Stimulated activated CD8-positive, alpha-beta memory T cell treated with anti-CD3 and anti-CD28 coated beads, Interleukin-15, amount 100 ng/mL, for 24 hours (primary cell): Measurements from ENCODE around the gene CREBRF.
A peak's percentile ranks its signal among the peaks of the same experiment; 100 is the strongest.
"Not testable (repeated sequence)": the region's sequence is repeated elsewhere in the genome, so short reads cannot be mapped to it uniquely, and the experiment has no call there.

Experiments used
- DNase-seq: peaks from one replicate; pipeline ENCODE4 v3.0.0-alpha.2; 2020; ENCODE audit warnings: low read depth

Gene CREBRF

GRCh38 chr5:173039188-173039587 is 17.0 kb upstream of the CREBRF start:
- DNase-seq = no peak

DNA sequence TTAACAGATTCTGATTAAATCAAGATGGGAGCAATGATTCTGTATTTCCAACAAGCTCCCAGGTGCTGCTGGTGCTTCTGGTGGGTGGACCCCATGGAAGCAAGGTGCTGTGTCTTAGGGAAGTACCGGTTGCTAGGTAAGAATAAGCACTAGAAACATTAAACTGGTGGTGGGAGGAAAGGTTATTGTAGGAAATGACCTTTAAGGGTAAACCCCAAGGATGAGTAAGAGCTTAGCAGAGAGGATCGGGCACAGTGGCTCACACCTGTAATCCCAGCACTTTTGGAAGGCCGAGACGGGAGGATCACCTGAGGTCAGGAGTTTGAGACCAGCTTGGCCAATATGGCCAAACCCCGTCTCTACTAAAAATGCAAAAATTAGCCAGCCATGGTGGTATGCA is 16.2 kb upstream of the CREBRF start:
- no peak for DNase-seq

- no peak for DNase-seq
These were observed 14.0 kb upstream of the CREBRF start for GRCh38 chr5:173041881-173042762.

DNA sequence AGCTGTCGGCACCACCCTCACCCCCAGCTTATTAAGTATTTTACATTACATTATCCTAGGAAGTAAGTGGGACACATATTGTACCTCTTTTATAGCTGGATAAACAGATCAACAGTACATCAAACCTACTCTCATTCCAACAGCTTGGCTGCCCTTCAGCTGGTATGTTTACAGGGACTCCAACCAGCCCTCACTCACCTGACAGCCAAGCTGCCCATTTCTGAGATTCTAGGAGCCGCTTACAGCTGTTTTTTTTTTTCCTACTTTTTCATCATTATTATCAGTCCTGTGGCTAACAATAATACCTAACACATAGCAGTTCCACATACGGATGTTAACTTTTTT is 13.4 kb upstream of the CREBRF start:
- DNase-seq = no peak

GRCh38 chr5:173045474-173045873 is 10.7 kb upstream of the CREBRF start:
- no peak for DNase-seq

- not testable (repeated sequence) for DNase-seq
These were observed 8.9 kb upstream of the CREBRF start for GRCh38 chr5:173047096-173047837.

DNA sequence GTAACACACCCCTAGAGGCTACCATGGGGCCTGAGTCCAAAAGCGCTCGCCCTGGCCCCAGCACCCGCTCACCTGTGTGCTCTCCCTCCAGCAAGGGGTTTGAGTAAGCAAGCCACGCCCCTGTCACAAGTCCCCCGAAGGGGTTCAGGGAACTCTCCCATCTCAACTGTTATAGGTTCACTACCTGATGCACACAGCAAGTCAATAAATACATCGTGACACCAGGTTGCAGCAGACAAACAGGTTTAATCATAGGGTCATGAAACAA is 8.4 kb upstream of the CREBRF start:
- DNase-seq = no peak

- no peak for DNase-seq
These were observed 5.4 kb upstream of the CREBRF start for GRCh38 chr5:173050791-173051190.

GRCh38 chr5:173051746-173052145 is 4.4 kb upstream of the CREBRF start:
- no peak for DNase-seq

GRCh38 chr5:173053041-173053440 is 3.1 kb upstream of the CREBRF start:
- DNase-seq = no peak

- no peak for DNase-seq
These were observed 970 bp upstream of the CREBRF start for GRCh38 chr5:173055042-173055721.

GRCh38 chr5:173055722-173055982 is 500 bp upstream of the CREBRF start:
- DNase-seq = no peak

DNA sequence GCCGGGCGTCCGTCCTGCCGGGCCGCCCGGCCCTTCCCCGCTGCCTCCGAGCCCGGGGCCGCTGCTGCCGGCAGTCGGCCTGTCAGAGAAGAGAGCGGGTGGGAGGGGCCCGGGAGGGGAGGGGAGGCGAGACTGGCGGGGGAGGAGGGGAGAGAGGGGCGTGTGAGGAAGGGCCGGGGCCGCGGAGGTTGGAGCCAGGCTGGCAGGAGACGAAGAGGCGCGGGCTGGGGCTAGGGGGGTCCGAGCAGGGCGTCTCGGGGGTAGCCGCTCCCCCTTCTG is 570 bp downstream of the CREBRF start:
- no peak for DNase-seq

GRCh38 chr5:173057062-173057924 is 1.1 kb downstream of the CREBRF start:
- peak; percentile 94 for DNase-seq

- DNase-seq = no peak
These were observed 6.0 kb downstream of the CREBRF start for GRCh38 chr5:173062141-173062540.

GRCh38 chr5:173065155-173065554 is 9.0 kb downstream of the CREBRF start:
- no peak for DNase-seq

DNA sequence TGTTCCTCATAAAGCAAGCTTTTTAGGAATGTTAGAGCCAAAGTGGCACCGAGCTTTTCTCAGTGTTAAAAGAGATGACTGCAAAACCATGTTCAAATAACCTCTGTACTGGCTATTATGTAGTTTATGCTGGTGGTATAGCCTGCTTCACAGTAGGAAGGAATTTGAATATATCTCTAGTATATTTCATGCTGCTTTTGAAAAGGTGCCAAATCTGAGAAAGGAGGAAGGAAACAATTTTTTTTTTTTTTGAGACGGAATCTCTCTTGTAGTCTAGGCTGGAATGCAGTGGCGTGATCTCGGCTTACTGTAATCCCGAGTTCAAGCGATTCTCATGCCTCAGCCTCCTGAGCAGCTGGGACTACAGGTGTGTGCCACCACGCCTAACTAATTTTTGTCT is 13.5 kb downstream of the CREBRF start:
- no peak for DNase-seq

GRCh38 chr5:173075137-173075843 is 19.1 kb downstream of the CREBRF start:
- DNase-seq = no peak

DNA sequence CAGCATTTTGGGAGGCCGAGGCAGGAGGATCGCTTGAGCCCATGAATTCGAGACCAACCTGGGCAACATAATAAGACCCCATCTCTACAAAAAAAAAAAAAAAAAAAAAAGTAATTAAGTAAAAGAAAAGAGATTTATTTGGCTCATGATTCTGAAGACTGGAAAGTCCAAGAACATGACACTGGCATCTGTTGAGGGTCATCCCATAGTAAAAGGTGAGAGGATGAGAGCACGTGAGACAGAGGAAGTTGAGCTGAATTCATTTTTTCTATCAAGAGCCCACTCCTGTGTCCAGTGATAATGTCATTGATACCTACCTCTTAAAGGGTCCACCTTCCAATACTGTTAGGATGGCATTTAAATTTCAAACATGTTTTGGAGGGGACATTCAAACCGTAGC is 19.8 kb downstream of the CREBRF start:
- no peak for DNase-seq

- not testable (repeated sequence) for DNase-seq
These were observed 20.3 kb downstream of the CREBRF start for GRCh38 chr5:173076471-173076870.

DNA sequence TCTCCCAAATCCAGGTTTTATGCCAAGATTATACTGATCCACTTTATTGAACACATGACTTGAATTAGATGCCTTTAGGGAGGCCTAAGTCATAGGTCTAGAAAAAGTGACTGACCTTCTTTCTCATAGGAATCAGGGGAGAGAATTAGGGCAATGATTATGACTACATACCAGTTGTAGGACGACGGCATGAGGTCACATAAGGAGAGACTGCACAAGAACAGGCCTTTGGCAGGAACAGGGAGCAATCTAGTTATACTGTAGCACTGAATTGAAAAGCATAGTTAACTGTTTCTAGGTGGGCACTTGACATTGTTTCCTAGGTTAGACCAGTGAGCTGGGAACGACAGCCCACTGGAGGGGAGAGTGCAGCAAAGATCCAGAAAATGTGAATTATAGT is 22.7 kb downstream of the CREBRF start:
- no peak for DNase-seq

DNA sequence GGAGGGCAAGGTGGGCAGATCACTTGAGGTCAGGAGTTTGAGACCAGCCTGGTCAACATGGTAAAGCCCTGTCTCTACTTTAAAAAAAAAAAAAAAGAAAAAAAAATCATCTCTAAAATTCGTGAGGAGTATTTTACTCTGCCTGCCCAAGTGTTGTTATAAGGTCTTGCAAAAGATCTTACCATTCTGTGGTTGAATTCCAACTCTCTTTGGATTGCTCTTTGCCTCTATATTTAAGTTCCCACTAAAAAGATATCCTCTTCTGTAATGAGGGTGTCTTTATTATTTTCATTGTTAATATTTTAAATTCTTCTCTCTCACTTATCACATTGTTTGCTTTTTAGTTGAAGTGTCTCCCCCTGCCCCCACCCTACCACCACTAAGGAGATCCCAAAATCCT is 33.4 kb downstream of the CREBRF start:
- DNase-seq = no peak
